HepG2 (cell line): ENCODE data around the gene YY1. TPM values are rescaled to one million over a fixed set of nuclear protein-coding genes. Genes with fewer than 3 reads are reported as not detected.

ENCODE experiments used
- ATAC-seq: fragments of 200-7000 bp; cut with Tn5 transposase; 3 replicates; pipeline ENCODE4 v1.9.1; 2020; ENCODE audit warnings: mild to moderate bottlenecking, moderate library complexity
- BruUV-seq: library from RNA; stranded (reverse); fragments of 400-500 nt; replicated peaks from 2 replicates; lab custom pipeline; 2021; lab: Mats Ljungman, UMichigan
- CTCF ChIA-PET: fragments of 300-600 bp; formaldehyde crosslinking; extraction: SDS; loops from one replicate; lab custom pipeline; 2021; ENCODE audit warnings: low total read pairs, inconsistent platforms, low intra/inter-chr PET ratio; lab: Yijun Ruan, JAX
- POLR2A ChIA-PET: fragments of 350-600 bp; sonication (Branson Sonifier 250); formaldehyde crosslinking; loops from one replicate; lab custom pipeline; 2020; ENCODE audit warnings: antibody characterized with exemption, inconsistent platforms; lab: Yijun Ruan, JAX
- DNase-seq: peaks from one replicate; pipeline ENCODE4 v3.0.0-alpha.2; 2015; ENCODE audit warnings: low spot score
- FAIRE-seq: peaks from 3 replicates; lab custom pipeline; 2011; peaks lifted over from hg19 to GRCh38; lab: Jason Lieb, UNC
- H2AFZ ChIP-seq: one replicate; pipeline ENCODE4 v1.6.1; 2011; ENCODE audit warnings: low read length, inconsistent platforms
- H3K27ac ChIP-seq: fragments of 300-600 bp; 3 replicates; pipeline ENCODE4 v1.8.0; 2011; ENCODE audit warnings: mixed run types, mild to moderate bottlenecking, mixed read lengths, low read length, inconsistent platforms; ENCODE audit not compliant: insufficient read depth; ENCODE audit errors: extremely low read length
- H3K27me3 ChIP-seq, 2 experiments: fragments of 200-600 bp in 1 of 2; 2 replicates in 1 of 2; 3 replicates in 1 of 2; pipeline versions ENCODE4 v1.6.0 to v1.8.0; 2011; ENCODE audit warnings: low read length in 2 of 2, mild to moderate bottlenecking in 2 of 2, moderate library complexity in 2 of 2, inconsistent platforms in 1 of 2; ENCODE audit not compliant: insufficient read depth in 2 of 2, control insufficient read depth in 1 of 2
- H3K36me3 ChIP-seq, 2 experiments: fragments of 200-600 bp in 1 of 2; replicated peaks in 1 of 2; 2 replicates in 1 of 2; 3 replicates in 1 of 2; pipeline versions ENCODE4 v1.5.1 to v1.8.0; 2011; ENCODE audit warnings: low read length in 2 of 2, inconsistent platforms in 1 of 2; ENCODE audit not compliant: insufficient read depth in 2 of 2, control insufficient read depth in 1 of 2
- H3K4me1 ChIP-seq: 2 replicates; pipeline ENCODE4 v1.5.1; 2012; ENCODE audit warnings: low read length, inconsistent platforms; ENCODE audit not compliant: insufficient read depth
- H3K4me2 ChIP-seq: 2 replicates; pipeline ENCODE4 v1.6.0; 2011; ENCODE audit warnings: low read depth, low read length, inconsistent platforms
- H3K4me3 ChIP-seq, 3 experiments: fragments of 200-600 bp in 1 of 3; sonication (generic), shearing (Covaris generic) in 1 of 3; replicated peaks in 1 of 3; 2 replicates each; pipeline ENCODE4 v1.5.1; 2011 to 2016; ENCODE audit warnings: low read length in 3 of 3, inconsistent platforms in 2 of 3, low read depth in 2 of 3, mild to moderate bottlenecking in 2 of 3, control low read depth in 1 of 3, mixed read lengths in 1 of 3; ENCODE audit not compliant: insufficient read depth in 1 of 3
- H3K79me2 ChIP-seq: one replicate; pipeline ENCODE4 v1.6.1; 2011; ENCODE audit warnings: low read length, inconsistent platforms; ENCODE audit not compliant: insufficient read depth
- H3K9ac ChIP-seq: 2 replicates; pipeline ENCODE4 v1.6.0; 2011; ENCODE audit warnings: mild to moderate bottlenecking, low read depth, low read length, inconsistent platforms; ENCODE audit not compliant: insufficient read depth
- H3K9me3 ChIP-seq: 2 replicates; pipeline ENCODE4 v1.5.1; 2012; ENCODE audit warnings: mild to moderate bottlenecking, low read length
- H4K20me1 ChIP-seq: 2 replicates; pipeline ENCODE4 v1.6.0; 2011; ENCODE audit warnings: inconsistent platforms, mild to moderate bottlenecking, low read length, moderate library complexity; ENCODE audit not compliant: insufficient read depth
- BATF2 ChIP-seq: sonication (generic); formaldehyde crosslinking; IDR thresholded peaks from 2 replicates; pipeline ENCODE4 v1.8.0; 2022; ENCODE audit warnings: mild to moderate bottlenecking, missing genetic modification reagents, moderate library complexity
- BRD4 ChIP-seq: sonication (generic); formaldehyde crosslinking; IDR thresholded peaks from 2 replicates; pipeline ENCODE4 v1.4.0; 2020; ENCODE audit warnings: missing genetic modification reagents
- DR1 ChIP-seq: sonication (generic); formaldehyde crosslinking; IDR thresholded peaks from 2 replicates; pipeline ENCODE4 v1.8.0; 2021; ENCODE audit warnings: mild to moderate bottlenecking, missing genetic modification reagents, inconsistent platforms
- FOXK1 ChIP-seq: sonication (generic); formaldehyde crosslinking; IDR thresholded peaks from 2 replicates; pipeline ENCODE4 v1.4.0; 2020; ENCODE audit warnings: low read depth, missing genetic modification reagents, borderline replicate concordance
- NFKB2 ChIP-seq: sonication (generic); formaldehyde crosslinking; IDR thresholded peaks from 2 replicates; pipeline ENCODE4 v1.4.0; 2020; ENCODE audit warnings: missing genetic modification reagents, borderline replicate concordance
- RFX1 ChIP-seq: fragments of 450-650 bp; IDR thresholded peaks from 2 replicates; pipeline ENCODE4 v1.6.1; 2017
- SRF ChIP-seq: IDR thresholded peaks from 2 replicates; pipeline ENCODE4 v1.6.1; 2011; ENCODE audit warnings: mild to moderate bottlenecking, low read depth, low read length, moderate library complexity
- TGIF2 ChIP-seq: IDR thresholded peaks from 2 replicates; pipeline ENCODE4 v1.6.1; 2016; ENCODE audit warnings: control low read depth, missing compliant biosample characterization
- THAP8 ChIP-seq: sonication (generic); formaldehyde crosslinking; IDR thresholded peaks from 2 replicates; pipeline ENCODE4 v1.5.1; 2020; ENCODE audit warnings: missing genetic modification reagents, mild to moderate bottlenecking, borderline replicate concordance
- TOPORS ChIP-seq: sonication (generic); formaldehyde crosslinking; IDR thresholded peaks from 2 replicates; pipeline ENCODE4 v1.8.0; 2023; ENCODE audit warnings: mild to moderate bottlenecking, missing genetic modification reagents
- ZBTB40 ChIP-seq, 2 experiments: fragments of 450-650 bp in 1 of 2; sonication (generic) in 1 of 2; formaldehyde crosslinking in 1 of 2; IDR thresholded peaks; 2 replicates each; pipeline versions ENCODE4 v1.6.1 to v1.8.0; 2016 to 2022; ENCODE audit warnings: antibody characterized with exemption in 1 of 2, mild to moderate bottlenecking in 1 of 2, missing genetic modification reagents in 1 of 2
- ZNF772 ChIP-seq: sonication (generic); formaldehyde crosslinking; IDR thresholded peaks from 2 replicates; pipeline ENCODE4 v1.5.0; 2020; ENCODE audit warnings: mild to moderate bottlenecking, missing genetic modification reagents
- ZNF780A ChIP-seq: sonication (generic); formaldehyde crosslinking; IDR thresholded peaks from 2 replicates; pipeline ENCODE4 v1.8.0; 2022; ENCODE audit warnings: mild to moderate bottlenecking, missing genetic modification reagents, moderate library complexity
- WGBS: methylation state at CpG from one replicate; pipeline ENCODE4 v1.1.6; 2017; ENCODE audit warnings: low lambda C conversion rate; 5-methylcytosine and 5-hydroxymethylcytosine counted together
- in situ Hi-C: cut with HindIII; loops from 2 replicates; pipeline ENCODE4 v1.10.0; 2017; ENCODE audit warnings: low pct_unique_long_range_greater_than_20kb; ENCODE audit not compliant: extremely low pct_ligation_motif_present
- intact Hi-C: fragments of 100-400 bp; cut with micrococcal nuclease; formaldehyde crosslinking; loops from one replicate; pipeline ENCODE4 v1.10.0; 2022; ENCODE audit not compliant: unreplicated experiment
- polyA plus RNA-seq, 8 experiments: library from polyadenylated mRNA; depleted of rRNA in 3 of 8; stranded (reverse) in 7 of 8; unstranded in 1 of 8; fragments of >200 nt; fragmentation: Illumina TruSeq in 4 of 8; extraction: Trizol in 4 of 8; gene quantifications; 2 replicates each; pipeline versions ENCODE4 v1.2.1 to v1.2.3, GENCODE V29; 2011 to 2016; ENCODE audit warnings: low read depth in 4 of 8, missing spikeins in 1 of 8, mixed read lengths in 1 of 8; ENCODE audit not compliant: insufficient read depth in 1 of 8
- total RNA-seq, 5 experiments: library from RNA; depleted of rRNA; stranded (reverse); fragments of >200 nt; fragmentation: Illumina TruSeq; extraction: Trizol; gene quantifications; 2 replicates each; pipeline ENCODE4 v1.2.3, GENCODE V29; 2016; ENCODE audit warnings: low read depth in 1 of 5

The YY1 gene
- total and polyA plus RNA-seq, 2 of the 13 experiments (the other 11 are each of a cell fraction or from before 2014, with no cell fraction given) = 29.4 to 68.1 TPM

GRCh38 chr14:100192672-100193416 lies 46.1 kb upstream of the YY1 start:
- ChIA-PET POLR2A (interaction anchor here (0.6 to 3.8 kb wide), 22 partner anchors 9 to 222 kb away, joined by 3 to 40 read pairs (median 5); no protein-coding TSS in a partner anchor), CTCF (interaction anchor here (0.8 to 2.5 kb wide), 6 partner anchors 37 to 210 kb away, joined by 3 to 12 read pairs (median 8); no protein-coding TSS in a partner anchor)
- DNase-seq (peak; percentile 96), ATAC-seq (peak; percentile 98), FAIRE-seq (peak; percentile 81)
- WGBS = 1% methylated on average over 16 of the region's 62 CpGs
- H3K27ac ChIP-seq = peak overlapping the region; percentile 76
- peak overlapping the region; percentile 99 for H3K4me2 ChIP-seq
- in situ Hi-C loops (loop anchor here (5.0 kb wide), 1 partner anchor 51 kb away; no protein-coding TSS in a partner anchor), intact Hi-C loops (loop anchor here (1.0 kb wide), 3 partner anchors 47 to 211 kb away; no protein-coding TSS in a partner anchor)
- H3K4me3 ChIP-seq = peak overlapping the region; percentile 64 to 80 (median 64)
- H3K79me2 ChIP-seq = no peaks in the 10 kb centered on the region
- BruUV-seq = no TSS peak
- H2AFZ ChIP-seq = peak overlapping the region; percentile 9
- peaks cover 45% of the 10 kb centered on the region for H3K4me1 ChIP-seq
- no peaks in the 10 kb centered on the region for H4K20me1 ChIP-seq
- H3K9ac ChIP-seq = peak overlapping the region; percentile 91
- no peaks in the 10 kb centered on the region for H3K27me3 ChIP-seq
- H3K9me3 ChIP-seq = 0 out of 2 replicates have a peak, but pooled peaks cover 4% of the 10 kb centered on the region
- H3K36me3 ChIP-seq = no peaks in the 10 kb centered on the region
- peak; percentile 90 for TF ChIP-seq NFKB2 (CRISPR knock-in tag)
- TF ChIP-seq SRF = peak; percentile 39; the same call in 1 of the 2 replicates
- peak; percentile 76 for TF ChIP-seq FOXK1 (CRISPR knock-in tag)
- TF ChIP-seq BATF2 (CRISPR knock-in tag) = no peak
- peak; percentile 80 for TF ChIP-seq DR1 (CRISPR knock-in tag)
- TF ChIP-seq ZNF780A (CRISPR knock-in tag) = no peak
- TF ChIP-seq THAP8 (CRISPR knock-in tag) = peak; percentile 52; the same call in 1 of the 2 replicates
- no peak for TF ChIP-seq ZBTB40 (IDR thresholded peaks at IDR 0.05)
- TF ChIP-seq ZBTB40 (CRISPR knock-in tag; IDR thresholded peaks at IDR 0.05) = peak; percentile 60
- TF ChIP-seq ZNF772 (CRISPR knock-in tag) = peak; percentile 95
- TF ChIP-seq TOPORS = no peak
- no peak for TF ChIP-seq RFX1
- peak; percentile 78; the same call in 1 of the 2 replicates for TF ChIP-seq BRD4 (CRISPR knock-in tag)
- TF ChIP-seq TGIF2 (CRISPR knock-in tag) = peak; percentile 85
